GM19372 (cell line): ENCODE data around the gene PIK3C3.
A peak's percentile ranks its signal among the peaks of the same experiment; 100 is the strongest.

ENCODE experiments used
- ATAC-seq: cut with Tn5 transposase; IDR thresholded peaks from one replicate; pipeline ENCODE4 v1.9.1; 2021; ENCODE audit warnings: mild to moderate bottlenecking, low read depth, moderate library complexity; ENCODE audit not compliant: unreplicated experiment

PIK3C3 gene

DNA sequence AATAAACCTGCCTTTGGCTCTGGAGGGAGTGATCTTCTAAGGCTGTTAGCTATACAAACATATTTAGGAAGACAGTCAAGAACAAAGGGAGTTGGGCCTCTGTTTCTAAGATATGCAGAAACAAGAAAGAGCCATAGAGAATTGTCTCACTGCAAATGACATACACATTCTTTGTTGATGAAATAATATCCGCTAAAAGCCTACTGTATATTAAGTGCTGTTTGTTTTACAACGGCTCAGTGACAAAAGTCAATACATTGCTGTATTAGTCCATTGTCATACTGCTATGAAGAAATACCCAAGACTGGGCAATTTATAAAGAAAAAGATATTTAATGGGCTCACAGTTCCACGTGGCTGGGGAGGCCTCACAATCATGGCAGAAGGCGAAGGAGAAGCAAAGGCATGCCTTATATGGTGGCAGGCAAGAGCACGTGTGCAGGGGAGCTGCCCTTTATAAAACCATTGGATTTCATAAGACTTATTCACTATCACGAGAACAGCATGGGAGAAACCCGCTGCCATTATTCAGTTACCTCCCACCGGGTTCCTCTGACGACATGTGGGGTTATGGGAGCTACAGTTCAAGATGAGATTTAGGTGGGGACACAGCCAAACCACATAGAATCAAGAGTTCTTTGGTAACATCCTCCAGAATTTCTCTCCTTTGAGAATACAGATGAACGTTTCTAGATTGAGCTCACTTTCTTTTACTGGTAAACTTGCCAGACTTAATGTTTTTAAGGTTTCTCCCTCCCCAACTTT, 157.8 kb downstream of the PIK3C3 start:
- peak; percentile 9 for ATAC-seq

GRCh38 chr18:42113529-42114191, 158.6 kb downstream of the PIK3C3 start:
- ATAC-seq = peak; percentile 47

DNA sequence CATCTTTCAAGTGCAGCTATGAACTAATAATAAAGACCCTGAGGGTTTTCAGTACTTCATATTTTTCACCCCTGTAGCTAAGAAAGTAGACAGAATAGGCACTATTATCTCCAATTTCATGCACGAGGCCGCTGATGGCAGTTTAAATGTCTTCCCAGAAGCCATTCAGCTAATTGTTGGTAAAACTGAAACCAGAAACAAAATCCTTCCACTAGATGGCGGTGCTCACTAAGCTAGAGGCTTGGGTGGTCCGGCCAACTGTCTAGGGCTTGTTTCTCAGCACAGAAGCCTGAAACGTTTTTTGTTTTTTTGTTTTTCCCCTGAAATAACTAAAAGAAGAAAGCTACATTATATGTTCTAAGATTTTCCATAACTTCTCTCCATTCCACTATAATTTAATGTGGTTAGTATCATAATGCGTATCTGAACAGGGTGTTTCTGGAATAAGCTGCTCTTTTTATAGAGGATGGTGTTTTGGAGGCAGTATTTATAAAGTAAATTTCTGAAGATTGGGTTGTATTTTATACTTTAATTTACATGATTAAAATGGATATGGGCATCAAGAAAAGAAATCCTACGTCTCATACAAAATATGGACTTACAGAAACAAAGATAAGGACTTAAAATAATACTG, 159.4 kb downstream of the PIK3C3 start:
- ATAC-seq = peak; percentile 77

- no peak for ATAC-seq
Observed at GRCh38 chr18:42126586-42126985, 171.6 kb downstream of the PIK3C3 start.

- ATAC-seq = no peak
Observed at GRCh38 chr18:42131066-42131929, 176.3 kb downstream of the PIK3C3 start.

DNA sequence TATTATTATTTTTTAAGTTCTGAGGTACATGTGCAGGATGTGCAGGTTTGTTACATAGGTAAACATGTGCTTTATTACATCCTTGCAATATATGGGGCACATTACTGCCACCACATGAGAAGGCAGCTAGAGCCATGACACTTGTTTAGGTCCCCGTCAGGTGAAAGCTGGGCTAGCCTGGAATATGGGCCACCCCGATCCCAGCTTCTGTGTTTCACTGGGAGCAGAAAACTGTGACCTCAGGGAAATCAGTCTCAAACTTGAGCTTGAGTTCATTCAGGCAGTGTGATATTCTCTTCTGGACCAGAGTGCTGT, 176.9 kb downstream of the PIK3C3 start:
- no peak for ATAC-seq
